HUES64 (cell line): ENCODE measurements around the gene IDH3A.

Experiments
- H3K27ac ChIP-seq: 2 replicates; pipeline ENCODE4 v1.7.0; 2013; ENCODE audit warnings: low read depth, low read length, inconsistent platforms
- H3K27me3 ChIP-seq: 2 replicates; pipeline ENCODE4 v1.6.1; 2013; ENCODE audit warnings: mild to moderate bottlenecking, low read length; ENCODE audit not compliant: insufficient read depth
- H3K36me3 ChIP-seq: 2 replicates; pipeline ENCODE4 v1.6.1; 2013; ENCODE audit warnings: mild to moderate bottlenecking, low read length; ENCODE audit not compliant: insufficient read depth
- H3K4me1 ChIP-seq: 2 replicates; pipeline ENCODE4 v1.6.1; 2013; ENCODE audit warnings: mild to moderate bottlenecking, low read length, moderate library complexity; ENCODE audit not compliant: insufficient read depth
- H3K4me3 ChIP-seq: 2 replicates; pipeline ENCODE4 v1.5.1; 2013; ENCODE audit warnings: mild to moderate bottlenecking, low read length, moderate library complexity
- H3K9ac ChIP-seq: 2 replicates; pipeline ENCODE4 v1.6.1; 2013; ENCODE audit warnings: mild to moderate bottlenecking, low read depth, low read length
- H3K9me3 ChIP-seq: 2 replicates; pipeline ENCODE4 v1.6.1; 2013; ENCODE audit warnings: low read depth, low read length; ENCODE audit not compliant: insufficient read depth
- WGBS: fragments of 150-250, 120-280 bp; methylation state at CpG from one replicate; pipeline ENCODE4 v1.1.7; 2013; ENCODE audit warnings: missing lambda C conversion rate; 5-methylcytosine and 5-hydroxymethylcytosine counted together

IDH3A gene

GRCh38 chr15:78194568-78194925 is 45.4 kb downstream of the IDH3A start:
- no peaks in the 10 kb centered on the region for H3K36me3 ChIP-seq
- H3K9ac ChIP-seq = no peak overlapping the region
- H3K4me3 ChIP-seq = no peak overlapping the region
- WGBS = 94% methylated on average over 15 of the region's 15 CpGs
- no peak overlapping the region for H3K27ac ChIP-seq
- H3K27me3 ChIP-seq = no peaks in the 10 kb centered on the region
- H3K4me1 ChIP-seq = no peaks in the 10 kb centered on the region
- H3K9me3 ChIP-seq = no peaks in the 10 kb centered on the region

GRCh38 chr15:78195735-78196201 is 46.6 kb downstream of the IDH3A start:
- WGBS = 51% methylated on average over 7 of the region's 7 CpGs
- Histone ChIP-seq H3K4me3 (no peak overlapping the region), H3K27me3 (no peaks in the 10 kb centered on the region), H3K4me1 (no peaks in the 10 kb centered on the region), H3K27ac (no peak overlapping the region), H3K36me3 (no peaks in the 10 kb centered on the region), H3K9ac (no peak overlapping the region), H3K9me3 (no peaks in the 10 kb centered on the region)

- Histone ChIP-seq H3K9ac (no peak overlapping the region), H3K4me1 (no peaks in the 10 kb centered on the region), H3K9me3 (no peaks in the 10 kb centered on the region), H3K27me3 (no peaks in the 10 kb centered on the region), H3K4me3 (no peak overlapping the region), H3K27ac (no peak overlapping the region), H3K36me3 (no peaks in the 10 kb centered on the region)
- 77% methylated on average over 6 of the region's 7 CpGs for WGBS
Measured at GRCh38 chr15:78197632-78198031, 48.5 kb downstream of the IDH3A start.

- no peaks in the 10 kb centered on the region for H3K9me3 ChIP-seq
- no peak overlapping the region for H3K27ac ChIP-seq
- no peaks in the 10 kb centered on the region for H3K4me1 ChIP-seq
- H3K9ac ChIP-seq = no peak overlapping the region
- H3K36me3 ChIP-seq = no peaks in the 10 kb centered on the region
- 95% methylated on average over 10 of the region's 10 CpGs for WGBS
- H3K4me3 ChIP-seq = no peak overlapping the region
- no peaks in the 10 kb centered on the region for H3K27me3 ChIP-seq
Measured at GRCh38 chr15:78200276-78200930, 51.2 kb downstream of the IDH3A start.

- H3K27ac ChIP-seq = no peak overlapping the region
- 88% methylated on average over 9 of the region's 10 CpGs for WGBS
- no peaks in the 10 kb centered on the region for H3K4me1 ChIP-seq
- no peaks in the 10 kb centered on the region for H3K9me3 ChIP-seq
- no peaks in the 10 kb centered on the region for H3K36me3 ChIP-seq
- H3K27me3 ChIP-seq = no peaks in the 10 kb centered on the region
- no peak overlapping the region for H3K9ac ChIP-seq
- H3K4me3 ChIP-seq = no peak overlapping the region
Measured at GRCh38 chr15:78201281-78202190, 52.4 kb downstream of the IDH3A start.

GRCh38 chr15:78203346-78204225 is 54.4 kb downstream of the IDH3A start:
- H3K9ac ChIP-seq = no peak overlapping the region
- WGBS = 92% methylated on average over 14 of the region's 14 CpGs
- H3K4me1 ChIP-seq = no peaks in the 10 kb centered on the region
- no peak overlapping the region for H3K4me3 ChIP-seq
- no peaks in the 10 kb centered on the region for H3K36me3 ChIP-seq
- no peak overlapping the region for H3K27ac ChIP-seq
- H3K27me3 ChIP-seq = no peaks in the 10 kb centered on the region
- no peaks in the 10 kb centered on the region for H3K9me3 ChIP-seq

- no peak overlapping the region for H3K4me3 ChIP-seq
- H3K9me3 ChIP-seq = no peaks in the 10 kb centered on the region
- no peak overlapping the region for H3K27ac ChIP-seq
- 89% methylated on average over 17 of the region's 17 CpGs for WGBS
- no peaks in the 10 kb centered on the region for H3K4me1 ChIP-seq
- H3K9ac ChIP-seq = no peak overlapping the region
- no peaks in the 10 kb centered on the region for H3K36me3 ChIP-seq
- no peaks in the 10 kb centered on the region for H3K27me3 ChIP-seq
Measured at GRCh38 chr15:78204351-78205309, 55.5 kb downstream of the IDH3A start.

- 90% methylated on average over 1 of the region's 1 CpG for WGBS
- H3K9me3 ChIP-seq = no peaks in the 10 kb centered on the region
- no peaks in the 10 kb centered on the region for H3K36me3 ChIP-seq
- no peak overlapping the region for H3K27ac ChIP-seq
- no peaks in the 10 kb centered on the region for H3K27me3 ChIP-seq
- H3K9ac ChIP-seq = no peak overlapping the region
- no peaks in the 10 kb centered on the region for H3K4me1 ChIP-seq
- no peak overlapping the region for H3K4me3 ChIP-seq
Measured at GRCh38 chr15:78205337-78205736, 56.2 kb downstream of the IDH3A start.

- H3K4me3 ChIP-seq = no peak overlapping the region
- no peak overlapping the region for H3K27ac ChIP-seq
- H3K9ac ChIP-seq = no peak overlapping the region
- H3K36me3 ChIP-seq = no peaks in the 10 kb centered on the region
- no peaks in the 10 kb centered on the region for H3K4me1 ChIP-seq
- 94% methylated on average over 10 of the region's 10 CpGs for WGBS
- no peaks in the 10 kb centered on the region for H3K9me3 ChIP-seq
- no peaks in the 10 kb centered on the region for H3K27me3 ChIP-seq
Measured at GRCh38 chr15:78205856-78206255, 56.7 kb downstream of the IDH3A start.

GRCh38 chr15:78206326-78207109 is 57.4 kb downstream of the IDH3A start:
- Histone ChIP-seq H3K4me3 (no peak overlapping the region), H3K4me1 (no peaks in the 10 kb centered on the region), H3K9ac (no peak overlapping the region), H3K9me3 (no peaks in the 10 kb centered on the region), H3K36me3 (no peaks in the 10 kb centered on the region), H3K27me3 (no peaks in the 10 kb centered on the region), H3K27ac (no peak overlapping the region)
- WGBS = 79% methylated on average over 12 of the region's 12 CpGs
